Measurements from ENCODE around the gene TBCD. TPM values are rescaled to one million over a fixed set of nuclear protein-coding genes. Genes with fewer than 3 reads are reported as not detected.

Gene TBCD
- total RNA-seq, 1 donor from 2014 or later = 59.8 TPM

DNA sequence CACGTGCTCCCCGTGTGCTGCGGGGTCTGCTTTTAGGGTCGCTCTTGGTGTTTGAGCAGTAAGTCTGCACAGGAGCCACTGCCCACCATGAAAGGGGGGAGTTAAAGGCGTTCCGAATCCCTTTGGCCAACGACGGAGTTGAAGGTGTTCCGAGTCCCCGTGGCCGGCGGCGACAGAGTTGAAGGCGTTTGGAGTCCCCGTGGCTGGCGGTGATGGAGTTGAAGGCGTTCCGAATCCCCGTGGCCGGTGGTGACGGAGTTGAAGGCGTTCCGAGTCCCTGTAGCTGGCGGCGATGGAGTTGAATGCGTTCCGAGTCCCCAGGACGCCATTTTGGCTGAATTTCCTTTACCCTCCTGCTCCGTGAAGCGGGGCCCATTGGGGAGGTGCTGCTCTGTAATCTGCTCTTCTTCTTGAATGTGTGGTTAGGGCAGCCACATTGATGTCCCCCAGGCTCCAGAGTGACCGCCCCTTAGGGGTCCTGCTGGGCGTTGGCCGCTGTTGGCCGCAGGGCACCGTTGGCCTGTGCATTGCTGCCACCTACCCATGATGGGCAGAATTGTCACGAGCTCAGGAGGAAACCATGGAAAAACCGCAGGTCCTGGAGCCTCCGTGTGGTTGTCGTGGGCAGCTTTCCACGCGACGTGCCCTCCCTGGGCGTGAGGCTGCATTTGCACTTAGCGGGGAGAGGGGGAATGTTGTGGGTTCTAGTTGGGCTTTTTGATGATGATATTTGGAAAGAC lies 161.6 kb downstream of the TBCD start:
- Mint-ChIP-seq H3K4me3 (ENCODE audit: unreplicated experiment) (no peak overlapping the region), H3K4me1 (ENCODE audit: low read depth) (no peaks in the 10 kb centered on the region), H3K27ac (ENCODE audit: unreplicated experiment) (no peak overlapping the region), H3K9me3 (ENCODE audit: low read depth) (no peaks in the 10 kb centered on the region), H3K27me3 (ENCODE audit: low read depth) (no peaks in the 10 kb centered on the region), H3K36me3 (ENCODE audit: low read depth) (peaks cover 7% of the 10 kb centered on the region)
- no peak for DNase-seq (ENCODE audit: low spot score)
- TF ChIP-seq, protein P1, sequence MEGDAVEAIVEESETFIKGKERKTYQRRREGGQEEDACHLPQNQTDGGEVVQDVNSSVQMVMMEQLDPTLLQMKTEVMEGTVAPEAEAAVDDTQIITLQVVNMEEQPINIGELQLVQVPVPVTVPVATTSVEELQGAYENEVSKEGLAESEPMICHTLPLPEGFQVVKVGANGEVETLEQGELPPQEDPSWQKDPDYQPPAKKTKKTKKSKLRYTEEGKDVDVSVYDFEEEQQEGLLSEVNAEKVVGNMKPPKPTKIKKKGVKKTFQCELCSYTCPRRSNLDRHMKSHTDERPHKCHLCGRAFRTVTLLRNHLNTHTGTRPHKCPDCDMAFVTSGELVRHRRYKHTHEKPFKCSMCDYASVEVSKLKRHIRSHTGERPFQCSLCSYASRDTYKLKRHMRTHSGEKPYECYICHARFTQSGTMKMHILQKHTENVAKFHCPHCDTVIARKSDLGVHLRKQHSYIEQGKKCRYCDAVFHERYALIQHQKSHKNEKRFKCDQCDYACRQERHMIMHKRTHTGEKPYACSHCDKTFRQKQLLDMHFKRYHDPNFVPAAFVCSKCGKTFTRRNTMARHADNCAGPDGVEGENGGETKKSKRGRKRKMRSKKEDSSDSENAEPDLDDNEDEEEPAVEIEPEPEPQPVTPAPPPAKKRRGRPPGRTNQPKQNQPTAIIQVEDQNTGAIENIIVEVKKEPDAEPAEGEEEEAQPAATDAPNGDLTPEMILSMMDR (IDR thresholded peaks at IDR 0.05) = peak; percentile 48

DNA sequence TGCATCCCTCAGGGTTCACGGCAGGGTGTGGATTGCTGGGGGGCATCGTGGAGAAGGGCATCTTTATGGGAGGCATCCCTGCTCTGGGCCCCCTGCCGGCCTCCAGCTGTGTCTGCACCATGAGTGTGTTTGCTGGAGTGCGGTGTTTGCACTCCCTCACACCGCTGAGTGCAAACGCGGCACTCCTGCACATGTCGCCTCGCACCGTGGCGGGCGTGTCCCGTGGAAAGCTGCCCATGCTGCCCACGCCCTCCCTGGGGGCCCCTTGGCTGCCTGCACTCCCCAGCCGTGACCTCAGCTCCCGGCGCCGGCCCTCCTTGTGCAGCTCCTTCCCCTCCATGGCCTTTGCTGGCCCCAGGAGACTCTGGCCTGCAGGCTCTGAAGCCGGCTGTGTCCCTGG lies 162.5 kb downstream of the TBCD start:
- no peak for DNase-seq (ENCODE audit: low spot score)
- H3K36me3 Mint-ChIP-seq (ENCODE audit: low read depth) = peaks cover 9% of the 10 kb centered on the region

DNA sequence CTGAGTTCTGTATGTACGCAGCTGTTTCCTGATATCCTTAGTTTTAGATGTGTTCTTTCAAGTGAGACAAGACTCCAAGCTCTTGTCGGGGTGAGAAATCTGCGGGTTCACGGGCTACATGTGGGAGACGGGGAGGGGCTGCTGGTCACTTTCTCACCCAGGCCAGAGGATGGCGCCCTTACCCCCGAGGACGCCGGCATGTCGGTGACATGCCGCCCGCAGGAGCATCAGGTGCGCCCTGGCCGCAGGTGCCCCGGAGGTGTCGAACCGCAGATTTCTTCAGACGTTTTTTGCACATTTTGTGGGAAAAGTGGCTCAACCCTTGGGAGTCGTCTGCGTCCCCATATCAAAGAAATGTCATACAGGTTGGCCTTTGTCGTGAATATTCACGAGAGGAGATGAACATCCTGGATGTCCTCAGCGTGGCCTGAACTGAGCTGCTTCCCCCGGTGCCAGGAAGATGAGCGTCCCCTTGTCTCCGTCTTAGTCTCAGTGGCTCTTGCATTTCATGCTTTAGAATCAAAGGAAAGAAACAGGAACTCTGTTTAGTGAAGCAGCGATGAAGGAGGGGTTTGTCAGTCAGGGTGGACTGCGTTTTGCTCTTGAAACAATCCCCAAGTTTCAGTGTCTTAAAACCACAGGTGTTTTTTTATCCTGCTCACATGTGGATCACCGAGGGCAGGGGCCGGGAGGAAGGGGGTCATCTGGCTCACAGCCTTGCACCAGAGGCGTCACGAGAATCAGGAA lies 163.3 kb downstream of the TBCD start:
- Mint-ChIP-seq H3K9me3 (ENCODE audit: low read depth) (no peaks in the 10 kb centered on the region), H3K4me1 (ENCODE audit: low read depth) (no peaks in the 10 kb centered on the region), H3K4me3 (ENCODE audit: unreplicated experiment) (no peak overlapping the region), H3K27me3 (ENCODE audit: low read depth) (no peaks in the 10 kb centered on the region), H3K36me3 (ENCODE audit: low read depth) (peaks cover 9% of the 10 kb centered on the region), H3K27ac (ENCODE audit: unreplicated experiment) (no peak overlapping the region)
- TF ChIP-seq, protein P1 (IDR thresholded peaks at IDR 0.05) = peak; percentile 41
- no peak for DNase-seq (ENCODE audit: low spot score)

More for the DNA sequence above, 162.5 kb downstream of the TBCD start:
- Mint-ChIP-seq H3K4me3 (ENCODE audit: unreplicated experiment) (no peak overlapping the region), H3K9me3 (ENCODE audit: low read depth) (no peaks in the 10 kb centered on the region), H3K27me3 (ENCODE audit: low read depth) (no peaks in the 10 kb centered on the region), H3K4me1 (ENCODE audit: low read depth) (no peaks in the 10 kb centered on the region), H3K27ac (ENCODE audit: unreplicated experiment) (no peak overlapping the region)
- TF ChIP-seq, protein P1 (IDR thresholded peaks at IDR 0.05) = no peak

DNA sequence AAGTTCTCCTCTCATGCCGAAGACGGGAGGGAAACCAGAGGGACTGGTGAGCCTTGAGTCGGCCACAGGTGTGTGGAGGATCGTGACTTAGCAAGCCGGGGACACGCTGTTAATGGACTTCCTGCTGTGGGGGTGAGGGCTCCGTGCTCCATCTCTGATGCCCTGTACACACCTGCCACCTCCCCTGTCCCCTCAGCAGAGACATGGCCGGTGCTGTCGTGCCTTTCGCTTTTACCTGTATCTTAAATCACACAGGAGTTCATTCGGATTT lies 163.8 kb downstream of the TBCD start:
- Mint-ChIP-seq H3K9me3 (ENCODE audit: low read depth) (no peaks in the 10 kb centered on the region), H3K36me3 (ENCODE audit: low read depth) (peaks cover 9% of the 10 kb centered on the region), H3K4me3 (ENCODE audit: unreplicated experiment) (no peak overlapping the region), H3K27me3 (ENCODE audit: low read depth) (no peaks in the 10 kb centered on the region), H3K27ac (ENCODE audit: unreplicated experiment) (no peak overlapping the region), H3K4me1 (ENCODE audit: low read depth) (no peaks in the 10 kb centered on the region)
- no peak for DNase-seq (ENCODE audit: low spot score)
- TF ChIP-seq, protein P1 (IDR thresholded peaks at IDR 0.05) = no peak

DNA sequence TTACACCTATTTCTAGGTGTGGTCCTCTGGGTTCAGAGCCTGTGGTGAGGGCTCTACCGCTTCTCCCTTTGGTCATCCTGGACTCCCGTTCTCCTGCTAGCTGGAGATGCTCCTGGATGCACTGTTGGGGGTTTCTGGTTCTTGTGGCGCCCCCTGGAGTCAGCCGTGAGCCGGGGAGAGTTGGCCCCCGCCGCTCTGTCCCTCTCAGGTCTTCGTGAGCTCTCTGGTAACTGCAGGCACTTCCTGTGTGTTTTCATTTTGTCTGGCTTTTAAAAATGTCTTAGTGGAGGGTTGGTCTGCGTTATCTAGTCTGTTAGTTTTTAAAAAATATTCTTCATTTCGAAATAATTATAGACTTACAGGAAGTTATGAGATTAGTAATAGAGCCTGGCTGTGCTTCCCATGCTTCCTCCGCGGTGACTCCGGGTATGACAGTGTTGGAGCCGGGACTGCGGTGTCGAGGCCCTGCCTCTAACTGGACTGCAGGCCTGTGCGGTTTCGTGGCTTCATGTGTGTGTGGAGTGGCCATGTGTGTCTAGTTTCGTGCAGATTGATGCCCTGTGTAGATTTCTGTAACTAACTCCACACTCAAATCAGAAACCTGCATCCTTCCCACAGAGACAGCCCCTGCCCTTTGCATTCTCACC lies 166.0 kb downstream of the TBCD start:
- TF ChIP-seq, protein P1 (IDR thresholded peaks at IDR 0.05) = peak; percentile 68
- Mint-ChIP-seq H3K9me3 (ENCODE audit: low read depth) (no peaks in the 10 kb centered on the region), H3K27me3 (ENCODE audit: low read depth) (no peaks in the 10 kb centered on the region), H3K4me3 (ENCODE audit: unreplicated experiment) (no peak overlapping the region), H3K36me3 (ENCODE audit: low read depth) (peaks cover 12% of the 10 kb centered on the region), H3K4me1 (ENCODE audit: low read depth) (no peaks in the 10 kb centered on the region), H3K27ac (ENCODE audit: unreplicated experiment) (peak overlapping the region; percentile 22)
- DNase-seq (ENCODE audit: low spot score) = no peak
